Caco-2 (cell line): ENCODE data around the gene ASF1B. TPM values are rescaled to one million over a fixed set of nuclear protein-coding genes. Genes with fewer than 3 reads are reported as not detected.

ENCODE experiments used
- BruUV-seq: library from RNA; stranded (reverse); fragments of 400-500 nt; replicated peaks from 2 replicates; lab custom pipeline; 2021; lab: Mats Ljungman, UMichigan
- CTCF ChIA-PET: fragments of 300-600 bp; sonication (Branson Sonifier 250); formaldehyde crosslinking; loops from one replicate; lab custom pipeline; 2022; ENCODE audit warnings: antibody characterized with exemption; lab: Charles Lee
- POLR2A ChIA-PET: fragments of 300-600 bp; sonication (Branson Sonifier 250); formaldehyde crosslinking; loops from one replicate; lab custom pipeline; 2022; ENCODE audit warnings: antibody characterized with exemption; lab: Charles Lee
- DNase-seq, 2 experiments: peaks; one replicate each; pipeline versions ENCODE4 v3.0.0 to v3.0.0-alpha.2; 2020 to 2022
- H3K27me3 ChIP-seq: replicated peaks from 2 replicates; pipeline ENCODE4 v1.6.0; 2011; ENCODE audit warnings: low read length; ENCODE audit not compliant: control insufficient read depth, insufficient read depth
- H3K36me3 ChIP-seq: 2 replicates; pipeline ENCODE4 v1.5.1; 2011; ENCODE audit warnings: low read length; ENCODE audit not compliant: control insufficient read depth, insufficient read depth
- H3K4me1 ChIP-seq: fragments of 250-450 bp; sonication (Bioruptor Pico); 2 replicates; pipeline ENCODE4 v1.5.1; 2020; ENCODE audit warnings: mild to moderate bottlenecking
- H3K4me3 ChIP-seq: 2 replicates; pipeline ENCODE4 v1.5.1; 2011; ENCODE audit warnings: low read depth, mild to moderate bottlenecking, control low read depth, low read length
- H3K9me3 ChIP-seq: fragments of 250-450 bp; sonication (Bioruptor Pico); 2 replicates; pipeline ENCODE4 v1.5.1; 2020; ENCODE audit warnings: mild to moderate bottlenecking, moderate library complexity
- H3K27ac Mint-ChIP-seq: one replicate; pipeline ENCODE4 v1.8.0; 2022; ENCODE audit warnings: mixed read lengths; ENCODE audit not compliant: unreplicated experiment
- H3K27me3 Mint-ChIP-seq: one replicate; pipeline ENCODE4 v1.8.0; 2022; ENCODE audit warnings: mixed read lengths; ENCODE audit not compliant: insufficient read depth, unreplicated experiment
- H3K36me3 Mint-ChIP-seq: one replicate; pipeline ENCODE4 v1.8.0; 2022; ENCODE audit warnings: mild to moderate bottlenecking, mixed read lengths; ENCODE audit not compliant: insufficient read depth, unreplicated experiment
- H3K4me1 Mint-ChIP-seq: one replicate; pipeline ENCODE4 v1.8.0; 2022; ENCODE audit warnings: low read depth, mixed read lengths; ENCODE audit not compliant: unreplicated experiment
- H3K4me3 Mint-ChIP-seq: one replicate; pipeline ENCODE4 v1.8.0; 2022; ENCODE audit warnings: mild to moderate bottlenecking, moderate library complexity, mixed read lengths; ENCODE audit not compliant: unreplicated experiment
- H3K9me3 Mint-ChIP-seq: one replicate; pipeline ENCODE4 v1.8.0; 2022; ENCODE audit warnings: mixed read lengths; ENCODE audit not compliant: unreplicated experiment
- CTCF ChIP-seq, 2 experiments: fragments of 200-600 bp in 1 of 2; IDR thresholded peaks; 1 replicate in 1 of 2; 2 replicates in 1 of 2; pipeline versions ENCODE4 v1.5.1 to v1.8.0; 2011 to 2022; ENCODE audit warnings: antibody characterized with exemption in 1 of 2, control low read depth in 1 of 2, inconsistent platforms in 1 of 2, low read depth in 1 of 2, low read length in 1 of 2, mild to moderate bottlenecking in 1 of 2, moderate library complexity in 1 of 2; ENCODE audit not compliant: insufficient read depth in 1 of 2, severe bottlenecking in 1 of 2, unreplicated experiment in 1 of 2
- intact Hi-C: fragments of 100-400 bp; cut with micrococcal nuclease; formaldehyde crosslinking; loops from one replicate; pipeline ENCODE4 v1.10.0; 2022; ENCODE audit not compliant: unreplicated experiment
- total RNA-seq: library from RNA; stranded (reverse); gene quantifications from 2 replicates; pipeline ENCODE4 v1.2.3, GENCODE V29; 2022

ASF1B gene
- total RNA-seq, 1 experiment from 2014 or later = 40.2 TPM

GRCh38 chr19:14114854-14115253 is 21.5 kb downstream of the ASF1B start:
- H3K9me3 Mint-ChIP-seq = no peaks in the 10 kb centered on the region
- no peak overlapping the region for H3K4me3 ChIP-seq
- BruUV-seq = no TSS peak
- peak in 1 of 2 experiments; percentile 61 for DNase-seq
- peaks cover 23% of the 10 kb centered on the region for H3K36me3 Mint-ChIP-seq
- peaks cover 13% of the 10 kb centered on the region for H3K4me1 ChIP-seq
- TF ChIP-seq CTCF (IDR thresholded peaks at IDR 0.05; ENCODE audit: insufficient read depth in 1 of 2, low read depth in 1 of 2, low read length in 1 of 2, severe bottlenecking in 1 of 2, unreplicated experiment in 1 of 2) = peak; percentile 42 to 64
- H3K27ac Mint-ChIP-seq = no peak overlapping the region
- no peaks in the 10 kb centered on the region for H3K27me3 ChIP-seq
- ChIA-PET CTCF (interaction anchor here (4.0 kb wide), 1 partner anchor 22 kb away, joined by 16 read pairs; the partner anchor contains the start of gene ASF1B), POLR2A (no interaction called here)
- intact Hi-C loops = loop anchor here (5.0 kb wide), 1 partner anchor 33 kb away; no protein-coding TSS in a partner anchor
- no peak overlapping the region for H3K4me3 Mint-ChIP-seq
- H3K9me3 ChIP-seq = no peaks in the 10 kb centered on the region
- H3K27me3 Mint-ChIP-seq = no peaks in the 10 kb centered on the region
- H3K4me1 Mint-ChIP-seq = peaks cover 8% of the 10 kb centered on the region
- no peaks in the 10 kb centered on the region for H3K36me3 ChIP-seq

GRCh38 chr19:14114439-14114838 is 21.9 kb downstream of the ASF1B start:
- Mint-ChIP-seq H3K4me1 (peaks cover 8% of the 10 kb centered on the region), H3K27ac (no peak overlapping the region), H3K27me3 (no peaks in the 10 kb centered on the region), H3K4me3 (no peak overlapping the region), H3K36me3 (peaks cover 19% of the 10 kb centered on the region), H3K9me3 (no peaks in the 10 kb centered on the region)
- CTCF ChIA-PET = interaction anchor here (0.7 to 4.0 kb wide), 2 partner anchors 22 to 244 kb away, joined by 3 to 16 read pairs; partner anchors contain the start of gene ASF1B
- DNase-seq = no peak
- H3K9me3 ChIP-seq = no peaks in the 10 kb centered on the region
- POLR2A ChIA-PET = no interaction called here
- no TSS peak for BruUV-seq
- peaks cover 10% of the 10 kb centered on the region for H3K4me1 ChIP-seq
- no peaks in the 10 kb centered on the region for H3K27me3 ChIP-seq
- no peak overlapping the region for H3K4me3 ChIP-seq
- intact Hi-C loops = no loop called here
- no peak for TF ChIP-seq CTCF (IDR thresholded peaks at IDR 0.05; ENCODE audit: insufficient read depth in 1 of 2, low read depth in 1 of 2, low read length in 1 of 2, severe bottlenecking in 1 of 2, unreplicated experiment in 1 of 2)
- no peaks in the 10 kb centered on the region for H3K36me3 ChIP-seq

- intact Hi-C loops = no loop called here
- Mint-ChIP-seq H3K27me3 (no peaks in the 10 kb centered on the region), H3K4me1 (peaks cover 6% of the 10 kb centered on the region), H3K4me3 (no peak overlapping the region), H3K9me3 (no peaks in the 10 kb centered on the region), H3K27ac (no peak overlapping the region), H3K36me3 (peaks cover 13% of the 10 kb centered on the region)
- peak in 1 of 2 experiments; percentile 51 for DNase-seq
- ChIA-PET POLR2A (no interaction called here), CTCF (interaction anchor here (0.7 to 4.0 kb wide), 2 partner anchors 23 to 244 kb away, joined by 3 to 16 read pairs; partner anchors contain the start of gene ASF1B)
- Histone ChIP-seq H3K4me1 (peaks cover 5% of the 10 kb centered on the region), H3K36me3 (no peaks in the 10 kb centered on the region), H3K4me3 (no peak overlapping the region), H3K27me3 (no peaks in the 10 kb centered on the region), H3K9me3 (no peaks in the 10 kb centered on the region)
- TF ChIP-seq CTCF (IDR thresholded peaks at IDR 0.05; ENCODE audit: insufficient read depth in 1 of 2, low read depth in 1 of 2, low read length in 1 of 2, severe bottlenecking in 1 of 2, unreplicated experiment in 1 of 2) = no peak
- BruUV-seq = no TSS peak
These were observed 22.5 kb downstream of the ASF1B start for GRCh38 chr19:14113762-14114414.
